Stimulated activated CD4-positive, alpha-beta T cell treated with anti-CD3 and anti-CD28 coated beads, Interleukin-15, amount 100 ng/mL, for 1 hour (primary cell): ENCODE measurements around the gene OAS1.

Source experiments
- DNase-seq, 2 donors: peaks; one replicate each; pipeline ENCODE4 v3.0.0-alpha.2; 2020; ENCODE audit warnings: low read depth in 1 of 2, low spot score in 1 of 2

Gene OAS1

GRCh38 chr12:112964067-112964670 lies 57.4 kb downstream of the OAS1 start:
- no peak for DNase-seq

- no peak for DNase-seq
These were observed 58.2 kb downstream of the OAS1 start for GRCh38 chr12:112964915-112965314.

- DNase-seq, result no peak
These were observed 58.9 kb downstream of the OAS1 start for GRCh38 chr12:112965643-112966042.

- no peak for DNase-seq
These were observed 60.5 kb downstream of the OAS1 start for GRCh38 chr12:112967306-112967705.

GRCh38 chr12:112967858-112968257 lies 61.1 kb downstream of the OAS1 start:
- no peak for DNase-seq
